Karpas-422 (cell line): ENCODE results near the gene DPYSL5. TPM values are rescaled to one million over a fixed set of nuclear protein-coding genes. Genes with fewer than 3 reads are reported as not detected.

Source experiments
- DNase-seq: peaks from one replicate; pipeline ENCODE4 v3.0.0-alpha.2; 2015
- H2AFZ ChIP-seq: fragments of 200-600 bp; sonication (generic); 2 replicates; pipeline ENCODE4 v1.6.1; 2014; ENCODE audit warnings: antibody characterized with exemption, low read length, mixed read lengths
- H3K27ac ChIP-seq: fragments of 200-600 bp; sonication (generic); 2 replicates; pipeline ENCODE4 v1.5.1; 2014; ENCODE audit warnings: mild to moderate bottlenecking, low read length, moderate library complexity
- H3K27me3 ChIP-seq: fragments of 200-600 bp; sonication (generic); 2 replicates; pipeline ENCODE4 v1.6.1; 2014; ENCODE audit warnings: low read length, mixed read lengths
- H3K36me3 ChIP-seq: fragments of 200-600 bp; sonication (generic); 2 replicates; pipeline ENCODE4 v1.6.1; 2014; ENCODE audit warnings: low read length, mixed read lengths; ENCODE audit not compliant: insufficient read depth
- H3K4me1 ChIP-seq: fragments of 200-600 bp; sonication (generic); 2 replicates; pipeline ENCODE4 v1.6.1; 2014; ENCODE audit warnings: mild to moderate bottlenecking, low read length, mixed read lengths
- H3K4me2 ChIP-seq: fragments of 200-600 bp; sonication (generic); 2 replicates; pipeline ENCODE4 v1.6.1; 2014; ENCODE audit warnings: low read length, low read depth, mild to moderate bottlenecking; ENCODE audit not compliant: poor library complexity, severe bottlenecking
- H3K4me3 ChIP-seq: fragments of 200-600 bp; sonication (generic); 2 replicates; pipeline ENCODE4 v1.5.1; 2014; ENCODE audit warnings: mild to moderate bottlenecking, antibody characterized with exemption, low read length, mixed read lengths
- H3K79me2 ChIP-seq: fragments of 200-600 bp; sonication (generic); 2 replicates; pipeline ENCODE4 v1.6.1; 2014; ENCODE audit warnings: mild to moderate bottlenecking, low read length, mixed read lengths
- H3K9ac ChIP-seq: fragments of 200-600 bp; sonication (generic); 2 replicates; pipeline ENCODE4 v1.6.0; 2014; ENCODE audit warnings: low read length
- H3K9me2 ChIP-seq: fragments of 200-600 bp; sonication (generic), shearing (Covaris generic); replicated peaks from 2 replicates; pipeline ENCODE4 v1.6.0; 2014; ENCODE audit warnings: mild to moderate bottlenecking, low read length, moderate library complexity; ENCODE audit not compliant: insufficient read depth
- H3K9me3 ChIP-seq: fragments of 300-700, 200-600 bp; sonication (generic); 2 replicates; pipeline ENCODE4 v1.6.1; 2014; ENCODE audit warnings: low read length, mixed read lengths
- H4K20me1 ChIP-seq: fragments of 200-600 bp; sonication (generic); 2 replicates; pipeline ENCODE4 v1.6.1; 2014; ENCODE audit warnings: mild to moderate bottlenecking, antibody characterized with exemption, low read length, low read depth; ENCODE audit not compliant: insufficient read depth
- total RNA-seq: library from RNA; depleted of rRNA; stranded (reverse); fragments of >200 nt; shearing (Covaris generic); gene quantifications from 2 replicates; pipeline ENCODE4 v1.2.3, GENCODE V29; 2014; ENCODE audit warnings: low replicate concordance; rRNA removed

DPYSL5 gene
- not detected in 2 replicates for total RNA-seq

GRCh38 chr2:26847655-26848335 lies at the start of gene DPYSL5:
DPYSL5 (plus strand) TSS chr2:26848132; CDS start chr2:26898500, 50,368 bp downstream.
- Histone ChIP-seq H3K27ac (no peak within 1 kb of the TSS), H3K4me2 (no peak within 1 kb of the TSS), H3K79me2 (no peaks in the 10 kb centered on the region), H4K20me1 (no peaks in the 10 kb centered on the region), H3K4me3 (no peak within 1 kb of the TSS), H3K36me3 (no peaks in the 10 kb centered on the region), H2AFZ (no peak within 1 kb of the TSS), H3K9ac (no peak within 1 kb of the TSS), H3K4me1 (peaks cover 9% of the 10 kb centered on the region; the same call in 1 of the 2 replicates), H3K9me2 (no peaks in the 10 kb centered on the region), H3K9me3 (no peaks in the 10 kb centered on the region), H3K27me3 (no peaks in the 10 kb centered on the region)
- no peak for DNase-seq

- Histone ChIP-seq H3K36me3 (no peaks in the 10 kb centered on the region; the same call in 1 of the 2 replicates), H3K4me1 (no peaks in the 10 kb centered on the region), H3K9ac (no peak overlapping the region), H3K4me3 (no peak overlapping the region), H2AFZ (no peak overlapping the region), H3K9me3 (no peaks in the 10 kb centered on the region), H3K9me2 (no peaks in the 10 kb centered on the region), H3K27ac (no peak overlapping the region), H4K20me1 (no peaks in the 10 kb centered on the region), H3K27me3 (no peaks in the 10 kb centered on the region), H3K79me2 (no peaks in the 10 kb centered on the region), H3K4me2 (no peak overlapping the region)
- no peak for DNase-seq
Measured at GRCh38 chr2:26801328-26801727, 46.6 kb upstream of the DPYSL5 start.

DNA sequence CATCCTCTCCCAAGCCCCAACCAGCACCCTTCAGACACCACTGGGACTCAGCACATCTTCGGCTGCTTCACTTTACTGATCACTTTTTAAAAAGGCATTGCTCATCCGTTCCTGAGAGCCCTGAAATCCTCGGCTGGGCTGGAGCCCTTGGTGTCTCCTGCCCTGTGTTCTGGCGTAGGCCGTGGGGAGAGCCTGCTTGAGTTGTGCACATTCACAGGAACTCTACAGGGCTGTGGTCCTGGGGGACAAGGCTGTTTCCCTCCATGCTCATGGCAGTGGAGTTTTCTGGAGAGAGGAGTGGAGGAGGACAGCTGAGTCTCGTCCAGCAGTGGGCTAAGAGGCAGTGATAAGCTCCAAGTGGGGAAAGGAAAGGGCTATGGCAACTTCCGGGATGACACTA lies 46.1 kb upstream of the DPYSL5 start:
- H3K4me1 ChIP-seq, result no peaks in the 10 kb centered on the region
- no peak overlapping the region for H3K4me2 ChIP-seq
- H3K36me3 ChIP-seq, result no peaks in the 10 kb centered on the region; the same call in 1 of the 2 replicates
- no peaks in the 10 kb centered on the region for H3K9me2 ChIP-seq
- no peak overlapping the region for H3K9ac ChIP-seq
- H2AFZ ChIP-seq, result no peak overlapping the region
- H4K20me1 ChIP-seq, result no peaks in the 10 kb centered on the region
- no peak for DNase-seq
- no peak overlapping the region for H3K4me3 ChIP-seq
- no peaks in the 10 kb centered on the region for H3K9me3 ChIP-seq
- no peaks in the 10 kb centered on the region for H3K27me3 ChIP-seq
- no peaks in the 10 kb centered on the region for H3K79me2 ChIP-seq
- no peak overlapping the region for H3K27ac ChIP-seq

DNA sequence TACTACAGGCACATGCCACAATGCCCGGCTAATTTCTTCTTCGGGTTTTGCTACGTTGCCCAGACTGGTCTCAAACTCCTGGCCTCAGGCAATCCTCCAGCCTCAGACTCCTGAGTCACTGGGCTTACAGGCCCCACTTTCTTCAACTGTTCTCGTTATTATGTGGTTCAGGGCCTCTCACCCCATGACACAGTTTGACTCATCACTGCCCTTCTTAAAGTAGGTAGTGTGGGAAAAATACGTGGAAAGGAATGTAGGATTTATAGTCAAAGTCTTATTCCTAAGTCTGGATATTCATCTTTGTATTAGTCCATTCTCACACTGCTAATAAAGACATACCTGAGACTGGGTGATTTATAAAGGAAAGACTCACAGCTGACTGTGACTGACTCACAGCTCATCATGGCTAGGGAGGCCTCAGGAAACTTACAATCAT lies 42.7 kb upstream of the DPYSL5 start:
- Histone ChIP-seq H4K20me1 (no peaks in the 10 kb centered on the region), H3K9me3 (no peaks in the 10 kb centered on the region), H3K79me2 (no peaks in the 10 kb centered on the region), H3K4me3 (no peak overlapping the region), H2AFZ (no peak overlapping the region), H3K4me2 (no peak overlapping the region), H3K27ac (no peak overlapping the region), H3K9ac (no peak overlapping the region), H3K4me1 (no peaks in the 10 kb centered on the region), H3K9me2 (no peaks in the 10 kb centered on the region), H3K27me3 (no peaks in the 10 kb centered on the region), H3K36me3 (no peaks in the 10 kb centered on the region)
- DNase-seq, result no peak

DNA sequence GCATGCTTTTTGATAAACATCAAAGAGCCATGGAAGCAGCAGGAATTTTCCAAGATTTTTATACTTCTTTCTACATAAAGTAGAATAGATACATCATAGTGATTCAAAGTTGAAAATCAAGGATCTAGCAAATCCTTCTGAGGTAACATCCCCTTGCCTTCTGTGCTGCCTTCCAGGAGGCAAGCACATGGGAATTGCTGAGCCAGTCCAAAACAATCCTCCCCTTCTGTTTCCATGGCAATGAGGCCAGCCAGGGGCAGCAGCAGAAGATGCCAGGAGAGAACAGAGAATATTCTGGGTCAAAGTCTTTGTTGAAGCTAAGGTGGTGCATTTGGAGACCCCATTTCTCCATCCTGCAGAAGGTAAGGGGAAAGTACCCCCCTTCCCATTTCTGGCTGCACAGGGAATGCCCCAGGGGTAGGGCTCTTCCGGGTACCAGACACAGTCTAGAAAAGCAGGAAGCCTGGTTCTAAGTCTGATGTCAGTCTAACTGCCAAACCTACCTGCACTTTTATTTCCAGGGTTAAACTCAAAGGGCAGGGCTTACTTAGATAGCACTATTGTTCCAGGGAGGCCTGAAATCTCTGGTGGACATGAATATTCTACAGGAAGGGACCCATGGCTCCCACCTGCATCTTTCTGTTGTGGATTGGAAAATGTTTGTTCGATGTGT lies 40.0 kb upstream of the DPYSL5 start:
- Histone ChIP-seq H3K4me1 (no peaks in the 10 kb centered on the region), H3K4me3 (no peak overlapping the region), H3K79me2 (no peaks in the 10 kb centered on the region), H3K4me2 (no peak overlapping the region), H3K9ac (no peak overlapping the region), H4K20me1 (no peaks in the 10 kb centered on the region), H3K36me3 (no peaks in the 10 kb centered on the region), H3K27me3 (no peaks in the 10 kb centered on the region), H3K9me2 (no peaks in the 10 kb centered on the region), H3K9me3 (no peaks in the 10 kb centered on the region), H2AFZ (no peak overlapping the region), H3K27ac (no peak overlapping the region)
- no peak for DNase-seq

DNA sequence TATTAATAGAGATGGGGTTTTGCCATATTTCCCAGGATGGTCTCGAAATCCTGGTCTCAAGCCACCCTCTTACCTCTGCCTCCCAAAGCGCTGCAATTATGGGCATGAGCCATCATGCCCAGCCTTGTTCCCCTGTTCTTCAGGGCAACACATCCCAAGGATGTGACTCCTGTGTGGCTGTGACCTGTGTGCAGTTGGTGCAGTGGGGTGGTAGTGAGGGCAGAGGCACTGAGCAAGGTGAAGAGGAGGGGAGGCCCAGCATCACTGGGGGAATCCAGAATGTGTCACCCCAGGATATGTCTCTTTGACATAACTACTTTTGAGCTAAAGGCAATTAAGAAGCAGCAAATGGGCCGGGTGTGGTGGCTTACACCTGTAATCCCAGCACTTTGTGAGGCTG lies 38.7 kb upstream of the DPYSL5 start:
- Histone ChIP-seq H3K36me3 (no peaks in the 10 kb centered on the region), H3K27me3 (no peaks in the 10 kb centered on the region), H4K20me1 (no peaks in the 10 kb centered on the region), H3K27ac (no peak overlapping the region), H3K9me3 (no peaks in the 10 kb centered on the region), H3K4me2 (no peak overlapping the region), H3K79me2 (no peaks in the 10 kb centered on the region), H3K9me2 (no peaks in the 10 kb centered on the region), H3K4me1 (no peaks in the 10 kb centered on the region), H3K4me3 (no peak overlapping the region), H2AFZ (no peak overlapping the region), H3K9ac (no peak overlapping the region)
- DNase-seq, result no peak

GRCh38 chr2:26809876-26810577 lies 37.9 kb upstream of the DPYSL5 start:
- Histone ChIP-seq H3K27ac (no peak overlapping the region), H3K4me3 (no peak overlapping the region)

DNA sequence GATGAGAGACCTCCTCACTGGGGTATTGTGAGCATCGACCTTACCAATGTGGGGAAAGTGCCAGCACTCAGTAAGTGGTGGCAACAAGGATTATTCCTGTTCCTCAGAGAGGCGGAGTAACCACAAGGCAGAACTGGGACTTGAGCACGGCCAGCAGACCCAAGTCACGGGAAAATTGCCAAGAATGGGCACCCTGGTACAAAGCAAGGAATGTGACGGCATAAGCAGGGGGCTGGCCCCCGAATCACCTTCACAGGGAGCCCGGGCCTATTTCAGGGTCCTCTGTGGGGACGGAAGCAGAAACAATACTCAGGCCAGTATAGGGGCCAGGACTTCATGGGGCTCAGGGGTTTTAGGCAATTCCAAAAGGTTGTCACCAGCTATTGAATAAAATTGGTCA lies 36.7 kb upstream of the DPYSL5 start:
- no peaks in the 10 kb centered on the region for H3K36me3 ChIP-seq
- no peaks in the 10 kb centered on the region for H3K9me3 ChIP-seq
- H3K27ac ChIP-seq, result no peak overlapping the region
- H3K9ac ChIP-seq, result no peak overlapping the region
- no peak overlapping the region for H2AFZ ChIP-seq
- H3K4me1 ChIP-seq, result no peaks in the 10 kb centered on the region
- no peaks in the 10 kb centered on the region for H3K79me2 ChIP-seq
- no peak for DNase-seq
- H4K20me1 ChIP-seq, result no peaks in the 10 kb centered on the region
- H3K4me3 ChIP-seq, result no peak overlapping the region
- H3K27me3 ChIP-seq, result no peaks in the 10 kb centered on the region
- H3K9me2 ChIP-seq, result no peaks in the 10 kb centered on the region
- no peak overlapping the region for H3K4me2 ChIP-seq

More at GRCh38 chr2:26809876-26810577, 37.9 kb upstream of the DPYSL5 start:
- no peaks in the 10 kb centered on the region for H3K4me1 ChIP-seq
- no peaks in the 10 kb centered on the region for H3K79me2 ChIP-seq
- no peak overlapping the region for H3K9ac ChIP-seq
- no peaks in the 10 kb centered on the region for H3K9me3 ChIP-seq
- no peaks in the 10 kb centered on the region for H3K36me3 ChIP-seq
- no peaks in the 10 kb centered on the region for H4K20me1 ChIP-seq
- H3K9me2 ChIP-seq, result no peaks in the 10 kb centered on the region
- no peak for DNase-seq
- no peak overlapping the region for H3K4me2 ChIP-seq
- no peak overlapping the region for H2AFZ ChIP-seq
- H3K27me3 ChIP-seq, result no peaks in the 10 kb centered on the region
